GM19468 (cell line): ENCODE data around the gene DCBLD2.

Experiments
- ATAC-seq: cut with Tn5 transposase; IDR thresholded peaks from one replicate; pipeline ENCODE4 v1.9.1; 2021; ENCODE audit warnings: mild to moderate bottlenecking, moderate library complexity, moderate number of reproducible peaks; ENCODE audit not compliant: unreplicated experiment; ENCODE audit errors: extremely low read depth

DCBLD2 gene, protein sequence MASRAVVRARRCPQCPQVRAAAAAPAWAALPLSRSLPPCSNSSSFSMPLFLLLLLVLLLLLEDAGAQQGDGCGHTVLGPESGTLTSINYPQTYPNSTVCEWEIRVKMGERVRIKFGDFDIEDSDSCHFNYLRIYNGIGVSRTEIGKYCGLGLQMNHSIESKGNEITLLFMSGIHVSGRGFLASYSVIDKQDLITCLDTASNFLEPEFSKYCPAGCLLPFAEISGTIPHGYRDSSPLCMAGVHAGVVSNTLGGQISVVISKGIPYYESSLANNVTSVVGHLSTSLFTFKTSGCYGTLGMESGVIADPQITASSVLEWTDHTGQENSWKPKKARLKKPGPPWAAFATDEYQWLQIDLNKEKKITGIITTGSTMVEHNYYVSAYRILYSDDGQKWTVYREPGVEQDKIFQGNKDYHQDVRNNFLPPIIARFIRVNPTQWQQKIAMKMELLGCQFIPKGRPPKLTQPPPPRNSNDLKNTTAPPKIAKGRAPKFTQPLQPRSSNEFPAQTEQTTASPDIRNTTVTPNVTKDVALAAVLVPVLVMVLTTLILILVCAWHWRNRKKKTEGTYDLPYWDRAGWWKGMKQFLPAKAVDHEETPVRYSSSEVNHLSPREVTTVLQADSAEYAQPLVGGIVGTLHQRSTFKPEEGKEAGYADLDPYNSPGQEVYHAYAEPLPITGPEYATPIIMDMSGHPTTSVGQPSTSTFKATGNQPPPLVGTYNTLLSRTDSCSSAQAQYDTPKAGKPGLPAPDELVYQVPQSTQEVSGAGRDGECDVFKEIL

DNA sequence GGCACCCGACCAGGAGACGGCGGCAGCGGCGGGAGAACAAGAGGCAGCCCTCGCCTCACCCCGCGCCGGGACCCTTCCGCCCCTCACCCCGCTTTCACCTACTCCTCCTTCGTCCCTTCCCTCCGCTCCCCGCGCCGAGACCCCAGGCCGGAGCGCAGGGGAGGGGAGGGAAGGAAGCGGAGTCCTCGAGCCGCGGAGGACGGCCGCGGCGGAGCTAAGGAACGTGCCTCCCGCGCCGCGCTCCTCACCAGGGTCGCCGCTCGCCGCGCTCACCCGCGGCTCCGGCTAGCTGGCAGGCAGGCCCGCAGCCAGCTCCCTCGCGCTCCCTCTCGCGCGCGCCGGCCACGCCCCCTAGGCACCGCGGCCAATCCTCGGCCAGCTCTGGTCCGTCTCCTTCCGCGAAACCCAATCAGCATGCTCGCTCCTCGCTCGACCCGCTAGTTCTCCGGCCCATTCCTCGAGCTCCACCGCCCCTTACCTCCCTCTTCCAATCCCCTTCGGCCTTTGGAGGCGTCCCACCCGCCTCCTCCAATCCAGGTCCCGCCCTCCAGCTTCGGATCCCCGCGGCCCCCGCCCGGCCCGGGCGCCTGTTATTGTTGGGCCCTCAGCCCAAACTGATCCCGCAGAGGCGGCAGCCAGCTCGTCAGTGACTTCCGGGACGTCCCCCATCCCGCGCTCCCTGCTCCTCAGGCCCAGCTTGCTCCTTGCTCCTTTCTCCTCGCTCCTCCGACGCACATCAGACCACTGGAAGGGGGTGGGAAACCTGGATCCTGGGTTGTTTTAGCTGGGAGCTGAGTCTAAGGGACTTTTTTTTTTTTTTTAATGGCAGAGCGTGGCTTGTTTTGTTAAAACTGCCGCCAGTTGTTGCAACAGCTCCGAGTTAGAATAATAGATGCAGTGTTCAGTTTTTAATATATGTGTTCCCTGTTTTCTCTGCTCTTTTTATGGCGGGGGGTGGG is at the start of gene DCBLD2:
DCBLD2 (minus strand) TSS at position 304 of the 959 bp plus-strand sequence. CDS start 369 bp downstream, outside the sequence.
- peak; percentile 100 for ATAC-seq

GRCh38 chr3:98945666-98946065 is 44.2 kb upstream of the DCBLD2 start:
- ATAC-seq = no peak

DNA sequence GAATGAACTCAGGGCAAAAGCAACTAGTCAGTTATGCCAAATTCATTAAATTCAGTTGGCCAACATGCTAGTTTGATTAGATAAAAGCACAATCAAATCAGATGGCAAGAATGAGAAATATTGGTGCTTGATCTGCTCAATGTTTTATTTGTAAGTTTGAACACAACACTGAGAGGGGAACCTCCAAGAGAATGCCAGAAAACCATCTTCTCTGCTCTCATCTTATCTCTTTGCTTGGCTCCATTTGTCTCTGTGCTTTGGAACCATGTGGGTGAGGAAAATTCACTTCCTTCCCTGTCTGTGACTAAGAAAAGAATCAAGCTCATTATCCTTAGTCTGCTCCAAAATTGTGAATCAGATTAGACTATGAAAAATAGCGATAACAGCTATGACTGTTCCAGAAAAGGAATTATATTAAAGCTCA is 43.6 kb upstream of the DCBLD2 start:
- no peak for ATAC-seq

DNA sequence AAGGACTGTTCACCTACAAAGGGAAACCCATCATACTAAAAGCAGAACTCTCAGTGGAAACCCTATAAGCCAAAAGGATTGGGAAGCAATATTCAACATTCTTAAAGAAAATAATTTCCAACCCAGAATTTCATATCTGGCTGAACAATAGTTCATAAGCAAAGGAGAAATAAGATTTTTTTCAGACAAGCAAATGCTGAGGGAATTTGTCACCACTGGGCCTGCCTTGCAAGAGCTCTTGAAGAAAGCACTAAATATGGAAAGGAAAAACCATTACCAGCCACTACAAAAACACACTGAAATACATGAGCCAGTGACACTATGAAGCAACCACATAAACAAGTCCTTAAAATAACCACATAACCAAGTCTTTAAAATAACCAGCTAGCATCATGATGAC is 28.9 kb upstream of the DCBLD2 start:
- no peak for ATAC-seq

DNA sequence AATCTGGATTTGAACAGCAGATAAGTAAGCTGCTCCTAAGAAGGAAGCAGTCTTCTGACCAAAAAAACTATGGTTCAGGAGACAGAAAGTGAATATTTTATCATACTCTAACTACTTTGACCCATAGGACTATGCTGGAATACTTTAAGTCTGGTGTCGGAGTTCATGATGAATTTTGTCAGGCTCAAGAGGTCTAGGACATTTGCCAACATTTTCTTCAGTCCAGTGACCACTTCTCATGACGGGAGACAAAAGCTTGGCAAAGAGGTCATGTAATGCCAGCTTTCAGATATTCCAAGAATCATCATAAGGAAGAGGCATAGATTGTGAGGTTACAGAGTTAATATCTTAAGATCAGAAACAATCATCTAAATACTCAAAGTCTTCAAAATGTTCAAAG is 20.5 kb upstream of the DCBLD2 start:
- ATAC-seq = no peak

DNA sequence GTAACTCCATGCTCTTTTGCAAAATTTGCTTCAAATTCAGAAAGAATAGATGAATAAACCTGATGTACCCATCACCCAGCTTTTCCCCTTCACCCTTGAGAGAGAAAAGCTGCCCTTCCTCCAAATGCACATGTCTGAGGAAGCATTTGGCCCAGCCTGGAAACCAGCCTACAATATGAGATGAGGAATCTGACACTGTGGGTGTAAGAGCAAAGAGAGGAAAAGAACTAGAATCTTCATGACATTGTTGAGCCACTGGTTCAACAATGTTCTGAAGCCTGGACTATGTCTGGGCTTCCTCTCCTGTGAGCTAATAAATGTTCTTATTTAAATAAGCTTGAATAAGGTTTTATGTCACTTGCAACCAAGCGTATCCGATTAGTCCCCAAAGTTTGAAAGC is 18.7 kb upstream of the DCBLD2 start:
- no peak for ATAC-seq

GRCh38 chr3:98918586-98918985 is 17.1 kb upstream of the DCBLD2 start:
- no peak for ATAC-seq

DNA sequence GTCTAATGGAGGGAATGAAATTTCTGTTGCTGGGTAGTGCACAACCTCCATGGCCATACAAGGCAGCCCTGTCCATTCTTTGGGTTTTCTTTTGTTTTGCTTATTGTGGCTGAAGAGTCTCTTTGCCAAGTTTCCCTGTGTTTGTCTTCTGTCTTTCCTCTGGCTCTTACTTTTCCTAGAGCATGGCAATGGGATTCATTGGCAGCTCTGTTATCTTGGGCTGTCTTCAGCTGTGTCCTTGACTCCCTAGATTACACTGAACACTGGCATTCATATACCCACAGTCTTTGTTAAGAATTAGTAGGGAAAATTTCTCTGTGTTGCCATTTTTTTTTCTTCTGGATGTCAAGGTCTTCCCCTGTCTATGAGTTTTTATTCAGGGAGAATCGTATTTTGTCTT is 16.1 kb upstream of the DCBLD2 start:
- ATAC-seq = no peak

DNA sequence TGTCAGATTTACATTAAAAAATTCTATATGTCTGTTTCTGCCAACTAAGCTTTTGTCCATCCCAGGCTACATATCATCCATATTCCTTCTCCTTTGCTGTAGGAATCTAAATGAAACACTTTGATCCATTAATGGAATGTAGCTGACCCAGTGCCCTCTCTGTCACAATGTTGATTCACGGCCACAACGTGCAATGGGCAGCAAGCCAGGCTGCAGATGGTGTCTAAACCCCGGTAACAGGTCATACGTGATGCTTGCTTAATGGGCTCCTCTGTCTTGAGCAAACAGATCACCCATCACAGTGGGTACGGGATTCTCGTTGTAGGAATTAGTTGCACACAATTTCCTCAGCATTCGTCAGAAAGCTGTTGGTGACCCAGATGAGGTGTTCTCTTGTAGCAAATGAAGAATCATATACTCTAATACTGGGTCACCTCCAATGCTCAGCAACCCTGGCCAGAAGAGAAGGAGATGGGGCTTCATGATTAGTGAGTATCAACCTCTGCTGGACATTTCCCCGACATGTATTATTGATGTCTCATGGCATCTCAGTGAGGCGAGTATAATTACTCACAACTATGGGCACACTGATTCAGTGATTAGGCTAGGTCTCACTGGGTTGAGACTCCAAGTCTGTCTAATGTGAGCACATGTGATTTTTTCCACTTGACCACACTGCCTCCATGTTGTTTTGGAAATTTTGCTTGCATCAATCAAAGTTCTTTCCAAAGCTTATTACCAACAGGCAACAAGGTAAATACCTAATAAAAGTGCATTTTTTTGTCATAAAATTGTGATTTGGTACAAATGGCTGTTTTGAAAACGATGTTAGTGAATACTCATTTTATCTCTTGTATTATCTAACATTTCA is 12.9 kb upstream of the DCBLD2 start:
- ATAC-seq = no peak

DNA sequence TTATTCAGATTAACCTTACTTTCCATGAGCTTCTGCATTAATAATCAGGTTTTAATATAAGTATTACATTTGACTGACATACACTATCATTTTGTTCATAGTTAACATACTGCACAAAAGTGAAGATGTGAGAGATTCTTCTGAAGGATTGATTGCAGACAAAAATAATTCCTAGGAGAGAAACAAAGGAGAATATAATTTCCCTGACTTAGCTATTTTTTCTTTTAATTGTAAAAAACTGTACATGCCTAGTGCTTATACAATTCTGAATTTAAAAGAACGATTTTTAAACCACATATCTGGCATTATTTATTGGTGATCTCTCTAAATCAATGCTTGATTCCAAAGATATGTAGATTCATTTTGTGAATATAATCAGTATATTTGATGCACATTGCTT is 11.0 kb upstream of the DCBLD2 start:
- no peak for ATAC-seq

- no peak for ATAC-seq
Observed at GRCh38 chr3:98906230-98906629, 4.7 kb upstream of the DCBLD2 start.

GRCh38 chr3:98903705-98904481 is 2.4 kb upstream of the DCBLD2 start:
- no peak for ATAC-seq

DNA sequence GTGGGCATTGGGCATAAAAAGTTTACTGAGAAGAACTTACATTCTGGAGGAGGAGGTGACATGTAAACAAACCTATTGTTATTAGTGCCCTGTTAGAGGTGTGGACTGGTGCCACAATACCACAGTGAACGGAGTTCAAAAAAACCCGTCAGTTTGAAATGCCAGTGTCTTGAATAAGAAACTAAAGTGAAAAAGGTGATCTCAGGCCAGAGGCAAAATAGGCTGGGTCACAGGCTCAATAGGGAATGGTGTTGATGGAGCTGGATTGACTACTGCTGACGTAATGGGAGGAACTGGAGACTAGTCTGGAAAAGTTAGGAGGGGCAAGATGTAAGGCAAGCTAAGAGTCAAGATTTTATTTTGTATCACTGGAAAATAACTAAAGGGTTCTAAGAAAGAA is 1.6 kb upstream of the DCBLD2 start:
- no peak for ATAC-seq

DNA sequence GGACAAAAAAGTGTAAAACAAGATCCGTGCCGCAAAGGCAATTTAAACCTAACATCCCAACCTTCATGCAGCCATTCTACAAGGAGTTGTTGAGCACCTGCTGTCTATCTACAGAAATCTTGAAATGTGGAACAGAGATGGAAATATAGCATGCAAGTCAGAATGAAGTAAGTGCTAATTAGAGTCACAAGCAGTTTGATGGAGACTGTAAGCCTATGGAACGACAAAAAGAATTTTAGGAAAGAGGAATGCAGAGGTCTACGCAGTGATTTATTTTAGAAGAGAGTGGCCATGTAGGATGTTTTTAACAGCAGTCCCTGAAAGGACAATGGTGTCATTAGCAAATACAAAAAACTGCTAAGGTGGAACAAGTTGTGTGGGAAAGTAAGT is 851 bp upstream of the DCBLD2 start:
- no peak for ATAC-seq

DNA sequence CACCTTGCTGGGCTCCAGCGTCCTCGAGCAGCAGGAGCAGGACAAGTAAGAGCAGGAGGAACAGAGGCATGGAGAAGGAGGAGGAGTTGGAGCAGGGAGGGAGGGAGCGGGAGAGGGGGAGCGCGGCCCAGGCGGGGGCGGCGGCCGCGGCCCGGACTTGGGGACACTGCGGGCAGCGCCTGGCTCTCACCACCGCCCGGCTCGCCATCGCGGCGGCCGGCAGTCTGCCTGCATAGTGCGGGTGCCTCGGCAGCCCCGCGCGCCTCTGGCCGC is 440 bp downstream of the DCBLD2 start:
- no peak for ATAC-seq

- no peak for ATAC-seq
Observed at GRCh38 chr3:98900265-98901118, 1.0 kb downstream of the DCBLD2 start.

DNA sequence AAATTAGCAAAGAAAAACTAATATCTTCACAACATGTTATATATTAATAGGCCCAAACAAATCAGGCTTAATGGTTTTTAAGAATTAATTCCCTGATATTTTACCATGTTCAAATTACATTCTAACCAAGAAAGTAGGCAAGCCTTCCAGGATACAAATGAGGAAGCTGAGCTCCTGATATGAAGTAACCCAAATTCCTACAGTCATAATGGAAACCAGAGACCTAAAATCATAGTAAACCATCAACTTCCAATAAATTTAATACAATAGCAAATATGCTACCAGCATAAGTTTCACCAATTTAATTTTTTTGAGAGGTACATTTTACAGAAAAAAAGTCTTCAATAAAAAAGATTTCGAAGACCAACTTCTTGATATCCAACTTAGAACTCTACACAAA is 3.8 kb downstream of the DCBLD2 start:
- no peak for ATAC-seq
